HG03378 (cell line): Measurements from ENCODE around the gene MECR.
A peak's percentile ranks its signal among the peaks of the same experiment; 100 is the strongest.

Experiments
- ATAC-seq: cut with Tn5 transposase; IDR thresholded peaks from one replicate; pipeline ENCODE4 v1.9.1; 2021; ENCODE audit warnings: mild to moderate bottlenecking, moderate library complexity; ENCODE audit not compliant: unreplicated experiment

Gene MECR

GRCh38 chr1:29230553-29231378 is at the start of gene MECR:
MECR (minus strand) TSS chr1:29230934; CDS start chr1:29230906, 28 bp downstream.
- ATAC-seq = peak; percentile 69

- ATAC-seq = no peak
Measured at GRCh38 chr1:29279951-29280391, 49.2 kb upstream of the MECR start.

- no peak for ATAC-seq
Measured at GRCh38 chr1:29279406-29279805, 48.7 kb upstream of the MECR start.

- ATAC-seq = no peak
Measured at GRCh38 chr1:29278124-29278523, 47.4 kb upstream of the MECR start.

GRCh38 chr1:29275435-29275834 is 44.7 kb upstream of the MECR start:
- ATAC-seq = no peak

- no peak for ATAC-seq
Measured at GRCh38 chr1:29272147-29272907, 41.6 kb upstream of the MECR start.

GRCh38 chr1:29271724-29272123 is 41.0 kb upstream of the MECR start:
- no peak for ATAC-seq

- ATAC-seq = no peak
Measured at GRCh38 chr1:29270929-29271521, 40.3 kb upstream of the MECR start.

GRCh38 chr1:29269382-29269781 is 38.6 kb upstream of the MECR start:
- ATAC-seq = no peak

- no peak for ATAC-seq
Measured at GRCh38 chr1:29267321-29268070, 36.8 kb upstream of the MECR start.

GRCh38 chr1:29266912-29267311 is 36.2 kb upstream of the MECR start:
- ATAC-seq = no peak

- ATAC-seq = no peak
Measured at GRCh38 chr1:29264773-29265389, 34.1 kb upstream of the MECR start.

GRCh38 chr1:29260531-29260930 is 29.8 kb upstream of the MECR start:
- ATAC-seq = no peak

GRCh38 chr1:29259802-29260441 is 29.2 kb upstream of the MECR start:
- ATAC-seq = no peak

- no peak for ATAC-seq
Measured at GRCh38 chr1:29258976-29259801, 28.5 kb upstream of the MECR start.

GRCh38 chr1:29258189-29258975 is 27.6 kb upstream of the MECR start:
- no peak for ATAC-seq

- no peak for ATAC-seq
Measured at GRCh38 chr1:29256979-29257804, 26.5 kb upstream of the MECR start.

GRCh38 chr1:29256394-29256793 is 25.7 kb upstream of the MECR start:
- no peak for ATAC-seq
